Effector memory CD4-positive, alpha-beta T cell (primary cell): ENCODE measurements around the gene LRRC45.

Experiments
- DNase-seq, 3 donors: peaks; one replicate each; pipeline ENCODE4 v3.0.0-alpha.2; 2020
- H3K27ac ChIP-seq: 2 replicates; pipeline ENCODE4 v1.7.0; 2013; ENCODE audit warnings: mild to moderate bottlenecking, low read length, moderate library complexity; ENCODE audit not compliant: insufficient read depth, poor library complexity, severe bottlenecking
- H3K27me3 ChIP-seq: replicated peaks from 2 replicates; pipeline ENCODE4 v1.7.0; 2013; ENCODE audit warnings: mild to moderate bottlenecking, low read length; ENCODE audit not compliant: insufficient read depth, control insufficient read depth, poor library complexity, severe bottlenecking
- H3K36me3 ChIP-seq: 2 replicates; pipeline ENCODE4 v1.7.0; 2013; ENCODE audit warnings: mild to moderate bottlenecking, low read length, moderate library complexity; ENCODE audit not compliant: control insufficient read depth, insufficient read depth
- H3K4me1 ChIP-seq: 2 replicates; pipeline ENCODE4 v1.7.0; 2013; ENCODE audit warnings: low read length, mild to moderate bottlenecking; ENCODE audit not compliant: control insufficient read depth, insufficient read depth, poor library complexity, severe bottlenecking
- H3K4me3 ChIP-seq: 2 replicates; pipeline ENCODE4 v1.7.0; 2013; ENCODE audit warnings: low read length, low read depth, mild to moderate bottlenecking; ENCODE audit not compliant: insufficient read depth, poor library complexity, severe bottlenecking
- H3K9me3 ChIP-seq: 2 replicates; pipeline ENCODE4 v1.7.0; 2013; ENCODE audit warnings: mild to moderate bottlenecking, low read length, moderate library complexity; ENCODE audit not compliant: control insufficient read depth

Gene LRRC45

DNA sequence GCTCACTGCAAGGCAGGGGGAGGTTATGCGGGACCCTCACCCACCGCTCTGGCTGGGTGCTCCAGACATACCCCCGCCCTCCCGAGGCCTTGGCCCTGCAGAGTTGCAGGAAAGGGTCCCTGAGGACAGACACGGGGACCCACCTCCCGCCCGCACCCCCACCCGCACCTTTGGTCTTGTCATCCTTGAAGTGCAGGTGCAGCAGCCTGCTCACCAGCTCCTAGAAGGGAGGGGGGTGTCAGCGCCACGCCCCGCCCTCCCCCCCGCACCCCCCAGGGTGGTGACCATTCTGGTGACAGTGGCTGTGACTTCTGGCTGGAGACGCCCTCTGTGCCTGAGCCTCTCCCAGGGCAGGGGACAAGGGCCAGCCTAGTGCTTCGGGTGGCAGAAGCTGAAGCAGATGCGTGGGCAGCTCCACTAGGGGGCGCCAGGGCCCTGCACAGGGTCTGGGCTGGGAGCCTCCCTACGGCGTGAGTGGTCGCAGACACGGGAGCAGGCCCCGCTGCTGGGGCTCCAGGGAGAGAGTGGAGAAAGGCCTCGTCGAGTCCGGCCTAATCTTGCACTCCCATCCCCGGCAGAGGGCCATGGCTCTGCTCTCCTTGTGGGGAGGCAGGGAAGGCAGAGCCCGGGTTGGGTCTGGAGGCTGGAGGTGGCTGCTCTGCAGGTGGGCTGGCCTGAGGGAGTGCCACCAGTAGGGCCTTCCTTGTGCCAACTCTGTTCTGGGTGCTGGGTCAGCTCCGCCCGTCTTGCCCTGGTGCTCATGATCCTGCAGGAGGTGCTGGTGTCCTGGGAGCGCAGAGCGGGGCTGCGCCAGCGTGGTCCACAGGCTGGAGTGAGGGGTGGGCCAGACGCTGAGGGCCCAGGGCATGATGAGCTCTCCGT is 3.2 kb upstream of the LRRC45 start:
- DNase-seq, result peak; percentile 20 to 48 (median 27)
- Histone ChIP-seq H3K27me3 (no peaks in the 10 kb centered on the region), H3K4me3 (no peak overlapping the region), H3K9me3 (no peaks in the 10 kb centered on the region), H3K36me3 (peaks cover 3% of the 10 kb centered on the region), H3K4me1 (peaks cover 24% of the 10 kb centered on the region), H3K27ac (no peak overlapping the region)

DNA sequence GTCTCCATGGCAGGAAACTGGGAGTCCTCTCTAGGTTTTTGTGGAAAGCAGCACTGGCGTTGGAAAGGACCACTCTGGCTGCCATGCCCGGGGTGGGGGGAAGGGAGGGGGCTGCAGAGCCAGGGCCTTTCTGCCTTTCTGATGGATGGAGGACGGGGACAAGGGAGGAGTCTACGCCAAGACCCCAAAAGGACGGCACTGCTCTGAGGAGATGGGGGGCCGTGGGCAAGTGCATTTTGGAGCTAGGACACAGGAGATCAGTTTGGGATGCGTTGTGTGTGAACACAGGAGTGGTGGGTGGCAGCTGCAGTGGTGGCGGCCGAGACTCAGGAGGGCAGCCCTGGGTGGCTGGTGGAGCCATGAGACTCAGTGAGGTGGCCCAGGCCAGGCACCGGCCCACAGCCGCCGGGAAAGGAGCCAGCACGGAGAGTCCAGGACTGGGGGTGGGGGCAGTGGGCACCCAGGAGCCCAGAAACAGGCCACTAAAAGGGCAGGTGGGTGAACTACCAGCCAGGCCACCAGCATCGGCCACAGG is 2.5 kb upstream of the LRRC45 start:
- no peak overlapping the region for H3K4me3 ChIP-seq
- no peak overlapping the region for H3K27ac ChIP-seq
- no peaks in the 10 kb centered on the region for H3K27me3 ChIP-seq
- no peaks in the 10 kb centered on the region for H3K9me3 ChIP-seq
- H3K4me1 ChIP-seq, result peaks cover 24% of the 10 kb centered on the region
- no peak for DNase-seq
- H3K36me3 ChIP-seq, result peaks cover 3% of the 10 kb centered on the region

DNA sequence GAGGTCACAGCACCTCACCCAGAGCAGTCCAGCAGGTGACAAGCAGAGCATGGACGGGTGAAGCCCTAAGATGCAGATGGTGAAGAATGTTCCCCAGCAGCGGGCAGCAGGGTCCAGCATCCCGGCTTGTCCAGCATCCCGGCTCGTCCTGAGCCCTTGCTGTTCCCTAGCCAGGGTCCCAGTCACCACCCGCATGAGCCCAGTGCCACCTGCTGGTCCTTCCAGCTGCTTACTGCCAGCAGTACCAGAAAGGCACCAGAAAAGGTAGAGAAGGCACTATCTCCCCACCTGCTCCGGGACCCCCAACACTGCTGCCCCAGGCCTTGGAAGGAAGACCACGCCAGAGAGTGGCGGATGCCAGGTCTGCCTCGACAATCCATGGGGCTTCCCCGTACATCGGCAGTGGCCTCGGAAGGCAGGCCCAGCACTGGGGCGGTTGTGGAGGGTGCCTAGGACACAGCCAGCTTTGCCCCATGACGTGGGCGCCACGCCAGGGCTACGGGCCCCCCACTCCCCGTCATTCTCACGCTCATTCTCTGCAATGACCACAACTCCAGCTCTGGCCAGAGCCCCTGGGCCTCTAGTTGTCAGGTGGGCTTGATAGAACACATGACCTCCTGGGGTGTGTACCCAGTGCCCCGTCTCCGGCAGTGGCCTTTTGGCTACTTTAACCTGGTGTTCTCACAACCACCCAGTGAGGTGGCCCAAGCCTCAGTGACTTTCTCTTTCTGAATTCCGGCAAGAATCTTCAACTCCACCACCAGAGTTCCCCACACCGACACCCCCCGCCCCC is 1.8 kb upstream of the LRRC45 start:
- H3K9me3 ChIP-seq, result no peaks in the 10 kb centered on the region
- no peaks in the 10 kb centered on the region for H3K27me3 ChIP-seq
- peaks cover 24% of the 10 kb centered on the region for H3K4me1 ChIP-seq
- peak overlapping the region; percentile 85 for H3K4me3 ChIP-seq
- peaks cover 3% of the 10 kb centered on the region for H3K36me3 ChIP-seq
- DNase-seq, result peak in 1 of 3 donors; percentile 27
- H3K27ac ChIP-seq, result no peak overlapping the region

DNA sequence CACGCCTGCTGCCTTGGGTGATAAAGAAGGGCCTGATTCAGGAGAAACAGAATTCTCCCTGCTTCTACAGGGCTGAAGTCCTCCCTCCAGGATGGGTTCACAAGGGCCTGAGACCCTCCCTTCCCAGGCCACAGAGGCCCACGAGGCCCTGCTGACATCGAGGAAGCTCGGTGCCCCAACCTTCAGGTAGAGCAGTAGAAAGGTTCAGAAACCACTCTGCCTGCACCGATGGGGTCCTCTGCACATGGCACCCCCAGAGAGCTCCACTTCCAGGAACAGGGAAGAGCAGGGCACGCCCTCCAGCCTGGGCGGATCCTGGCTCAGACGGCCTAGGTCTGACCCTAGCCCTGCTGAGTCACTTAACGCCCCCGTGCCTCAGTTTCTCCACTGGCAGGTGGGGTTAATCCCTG is 1.2 kb upstream of the LRRC45 start:
- DNase-seq, result no peak
- Histone ChIP-seq H3K9me3 (no peaks in the 10 kb centered on the region), H3K4me3 (peak overlapping the region; percentile 85), H3K4me1 (peaks cover 24% of the 10 kb centered on the region), H3K27me3 (no peaks in the 10 kb centered on the region), H3K36me3 (peaks cover 3% of the 10 kb centered on the region), H3K27ac (peak overlapping the region; percentile 45)

DNA sequence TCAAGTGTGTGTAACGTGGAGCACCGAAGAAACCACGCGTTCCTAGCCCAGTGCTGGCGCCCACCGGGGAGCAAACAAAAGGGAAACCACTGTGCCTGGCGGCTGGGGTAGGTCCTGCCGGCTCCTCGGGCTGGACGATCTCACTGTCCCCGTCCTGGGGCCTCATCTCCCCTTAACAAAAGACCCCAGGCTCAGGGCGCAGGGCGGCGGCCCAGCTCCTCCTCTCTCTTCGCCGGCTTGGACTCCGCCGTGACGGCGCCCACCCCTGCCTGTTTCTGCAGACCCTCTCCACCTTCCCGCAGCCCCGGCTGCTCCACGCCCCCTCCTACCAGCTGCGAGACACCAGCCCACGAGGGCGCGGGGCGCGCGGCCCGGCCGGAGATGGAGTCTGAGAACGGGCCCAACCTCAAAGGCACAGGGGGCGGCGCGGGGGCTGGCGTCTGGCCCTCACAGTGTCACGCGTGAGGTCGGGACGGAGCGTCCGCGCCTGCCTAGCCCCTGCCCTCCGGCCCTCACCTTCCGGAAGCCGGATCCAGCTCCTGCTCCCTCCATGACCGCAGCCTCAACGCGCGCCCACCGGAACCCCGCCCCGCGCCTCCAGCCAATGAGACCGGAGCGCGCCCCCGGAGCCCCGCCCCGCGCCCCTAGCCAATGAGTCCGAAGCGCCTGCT is 660 bp upstream of the LRRC45 start, which contains the start of gene CENPX:
Gene CENPX, minus strand, starts transcription at position 569 of the 671 bp plus-strand sequence. Its CDS starts 17 bp downstream, at position 552.
- DNase-seq, result no peak
- peak within 1 kb of the TSS; percentile 86 for H3K4me3 ChIP-seq
- peaks cover 3% of the 10 kb centered on the region for H3K36me3 ChIP-seq
- no peaks in the 10 kb centered on the region for H3K9me3 ChIP-seq
- no peaks in the 10 kb centered on the region for H3K27me3 ChIP-seq
- peaks cover 24% of the 10 kb centered on the region for H3K4me1 ChIP-seq
- H3K27ac ChIP-seq, result peak within 1 kb of the TSS; percentile 45

DNA sequence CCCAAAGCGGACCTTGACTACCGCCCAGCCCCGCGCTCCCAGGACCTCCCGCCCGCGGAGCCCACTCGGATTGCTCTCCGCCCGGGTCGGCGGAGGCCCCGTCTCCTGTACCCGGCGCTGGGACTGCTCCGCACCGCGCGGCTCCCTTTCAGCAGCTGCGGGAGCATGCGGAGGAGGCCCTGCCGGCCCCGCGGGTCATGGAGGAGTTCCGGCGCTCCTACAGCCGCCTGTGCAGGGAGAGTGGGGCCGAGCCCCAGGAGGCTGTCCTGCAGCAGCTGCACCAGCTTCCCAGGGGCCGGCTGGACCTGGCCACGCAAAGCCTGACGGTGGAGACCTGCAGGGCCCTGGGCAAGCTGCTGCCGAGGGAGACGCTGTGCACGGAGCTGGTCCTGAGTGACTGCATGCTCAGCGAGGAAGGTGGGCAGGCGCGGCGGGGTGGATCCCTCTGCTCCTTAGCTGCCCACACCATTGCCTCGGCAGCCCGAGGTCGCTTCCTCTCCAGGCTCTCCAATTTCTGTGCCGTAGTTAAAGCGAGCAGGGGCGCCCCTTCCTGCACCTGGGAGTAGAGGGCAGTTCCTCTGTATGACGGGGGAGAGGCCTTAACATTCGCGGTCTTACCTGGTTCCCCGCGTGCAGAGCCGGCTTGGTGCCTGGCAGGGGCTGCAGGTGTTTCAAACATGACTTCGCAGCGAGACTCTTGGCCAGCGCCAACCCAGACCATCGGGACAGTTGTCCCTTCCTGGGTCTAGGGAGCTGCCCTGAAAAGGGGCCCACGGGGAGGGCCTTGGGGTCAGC is 539 bp downstream of the LRRC45 start:
- DNase-seq, result peak in 1 of 3 donors; percentile 8
- H3K4me3 ChIP-seq, result peak overlapping the region; percentile 86
- no peaks in the 10 kb centered on the region for H3K9me3 ChIP-seq
- no peaks in the 10 kb centered on the region for H3K36me3 ChIP-seq
- no peaks in the 10 kb centered on the region for H3K27me3 ChIP-seq
- no peak overlapping the region for H3K27ac ChIP-seq
- H3K4me1 ChIP-seq, result peaks cover 24% of the 10 kb centered on the region

DNA sequence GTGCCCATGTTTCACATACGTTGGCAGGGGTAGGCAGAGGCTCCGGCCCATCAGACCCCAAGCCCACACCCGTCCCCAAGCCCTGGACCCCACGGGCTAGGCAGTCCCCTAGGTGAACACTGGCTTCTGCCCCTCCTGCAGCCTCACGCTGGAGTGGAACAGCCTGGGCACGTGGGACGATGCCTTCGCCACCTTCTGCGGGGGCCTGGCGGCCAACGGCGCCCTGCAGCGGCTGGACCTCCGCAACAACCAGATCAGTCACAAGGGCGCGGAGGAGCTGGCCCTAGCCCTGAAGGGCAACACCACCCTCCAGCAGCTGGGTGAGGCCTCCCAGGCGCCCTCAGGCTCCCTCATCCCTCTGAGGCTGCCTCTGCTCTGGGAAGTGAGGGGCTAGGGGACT is 1.8 kb downstream of the LRRC45 start:
- no peak overlapping the region for H3K4me3 ChIP-seq
- no peaks in the 10 kb centered on the region for H3K27me3 ChIP-seq
- H3K36me3 ChIP-seq, result no peaks in the 10 kb centered on the region
- no peaks in the 10 kb centered on the region for H3K9me3 ChIP-seq
- DNase-seq, result no peak
- H3K27ac ChIP-seq, result no peak overlapping the region
- H3K4me1 ChIP-seq, result peaks cover 26% of the 10 kb centered on the region

DNA sequence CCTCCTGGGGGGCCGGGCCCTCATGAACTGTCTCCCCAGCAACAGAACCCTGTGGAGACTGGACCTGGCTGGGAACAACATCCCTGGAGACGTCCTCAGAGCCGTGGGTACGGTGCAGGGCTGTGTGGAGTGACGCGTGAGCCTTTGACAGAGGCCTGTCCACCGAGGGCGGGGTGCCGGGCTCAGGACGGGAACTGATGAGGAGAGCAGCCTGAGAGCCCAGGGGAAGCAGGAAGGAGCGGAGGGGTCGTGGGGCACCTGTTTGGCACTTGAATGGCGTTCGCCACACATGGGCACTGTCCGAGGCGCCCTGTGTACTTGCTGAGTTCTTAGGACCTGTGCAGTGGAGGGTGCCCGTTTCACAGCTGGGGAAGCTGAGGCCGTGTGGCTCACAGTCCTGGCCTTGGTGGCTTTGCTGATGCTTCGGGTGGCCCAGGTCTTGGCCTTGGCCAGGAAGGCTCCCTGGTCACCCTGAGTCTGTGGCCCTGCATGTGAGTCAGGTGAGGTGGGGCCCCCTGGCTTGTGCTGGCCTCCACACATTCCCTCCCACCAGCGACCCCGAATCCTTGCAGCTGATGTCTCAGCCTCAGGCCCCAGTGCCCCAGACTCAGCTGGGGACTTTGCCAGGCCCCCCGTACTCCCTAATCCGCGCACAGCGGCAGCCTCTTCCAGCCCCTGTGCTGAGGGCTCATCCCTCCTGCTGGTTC is 2.4 kb downstream of the LRRC45 start:
- Histone ChIP-seq H3K36me3 (no peaks in the 10 kb centered on the region), H3K4me3 (no peak overlapping the region), H3K27me3 (no peaks in the 10 kb centered on the region), H3K27ac (no peak overlapping the region), H3K4me1 (peaks cover 33% of the 10 kb centered on the region), H3K9me3 (no peaks in the 10 kb centered on the region)
- DNase-seq, result no peak

DNA sequence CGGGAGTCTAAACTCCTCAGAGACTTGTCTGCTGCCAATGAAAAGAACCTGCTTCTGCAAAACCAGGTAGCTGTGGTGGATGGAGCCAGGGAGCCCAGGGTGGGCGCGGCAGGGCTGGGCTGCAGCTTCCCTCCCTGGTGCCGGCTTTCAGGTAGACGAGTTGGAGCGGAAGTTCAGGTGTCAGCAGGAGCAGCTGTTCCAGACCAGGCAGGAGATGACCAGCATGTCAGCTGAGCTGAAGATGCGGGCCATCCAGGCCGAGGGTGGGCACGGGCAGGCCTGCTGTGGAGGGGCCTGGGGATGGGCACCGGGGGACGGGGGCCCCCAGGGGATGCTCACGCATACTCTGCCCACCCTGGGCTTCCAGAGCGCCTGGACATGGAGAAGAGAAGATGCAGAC is 5.1 kb downstream of the LRRC45 start:
- H3K4me1 ChIP-seq, result peaks cover 24% of the 10 kb centered on the region
- H3K4me3 ChIP-seq, result no peak overlapping the region
- no peaks in the 10 kb centered on the region for H3K27me3 ChIP-seq
- no peak overlapping the region for H3K27ac ChIP-seq
- H3K9me3 ChIP-seq, result no peaks in the 10 kb centered on the region
- H3K36me3 ChIP-seq, result no peaks in the 10 kb centered on the region
- DNase-seq, result no peak
